IPS DF 6.9 (cell line): ENCODE measurements around the gene PSAPL1.

Source experiments
- DNase-seq: peaks from one replicate; pipeline ENCODE4 v3.0.0-alpha.2; 2013; ENCODE audit warnings: low read depth, low spot score
- H3K27ac ChIP-seq: one replicate; pipeline ENCODE4 v1.5.1; 2013; ENCODE audit warnings: low read length, control low read depth
- H3K27me3 ChIP-seq: 2 replicates; pipeline ENCODE4 v1.6.1; 2013; ENCODE audit warnings: mild to moderate bottlenecking, low read length; ENCODE audit not compliant: control insufficient read depth, insufficient read depth
- H3K36me3 ChIP-seq: 2 replicates; pipeline ENCODE4 v1.6.1; 2013; ENCODE audit warnings: low read length; ENCODE audit not compliant: control insufficient read depth, insufficient read depth
- H3K4me1 ChIP-seq: 2 replicates; pipeline ENCODE4 v1.6.1; 2013; ENCODE audit warnings: low read length; ENCODE audit not compliant: control insufficient read depth, insufficient read depth
- H3K4me3 ChIP-seq: 2 replicates; pipeline ENCODE4 v1.5.1; 2013; ENCODE audit warnings: mild to moderate bottlenecking, low read length
- H3K9me3 ChIP-seq: 2 replicates; pipeline ENCODE4 v1.6.1; 2013; ENCODE audit warnings: low read length, inconsistent platforms; ENCODE audit not compliant: control insufficient read depth, insufficient read depth
- WGBS: extraction: QIAGEN DNeasy Blood & Tissue Kit; methylation state at CpG from one replicate; pipeline ENCODE4 v1.1.7; 2013; ENCODE audit warnings: mixed read lengths, missing lambda C conversion rate; ENCODE audit not compliant: insufficient read length, insufficient coverage; 5-methylcytosine and 5-hydroxymethylcytosine counted together

Gene PSAPL1

DNA sequence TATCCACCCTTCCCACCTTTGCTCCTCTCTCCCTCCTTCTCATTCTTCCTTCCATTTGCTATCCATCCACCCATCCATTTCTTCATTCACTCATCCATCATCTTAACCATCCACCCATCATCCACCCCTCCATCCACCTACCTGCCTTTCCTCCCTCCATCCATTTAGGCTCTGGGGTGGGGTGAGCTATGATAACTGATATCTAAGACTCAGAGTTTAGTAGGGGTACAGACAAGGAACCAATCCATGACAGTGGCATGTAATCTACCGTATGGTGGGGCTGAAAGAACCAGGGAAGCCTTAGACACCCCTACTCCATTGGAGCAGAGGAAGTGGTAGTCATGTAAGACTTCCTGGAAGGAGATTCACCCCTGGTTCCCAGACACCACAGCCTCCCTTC lies 23.2 kb downstream of the PSAPL1 start:
- Histone ChIP-seq H3K4me1 (0 out of 2 replicates have a peak, but pooled peaks cover 2% of the 10 kb centered on the region), H3K27me3 (peaks cover 24% of the 10 kb centered on the region), H3K4me3 (no peak overlapping the region), H3K9me3 (no peaks in the 10 kb centered on the region), H3K27ac (no peak overlapping the region), H3K36me3 (no peaks in the 10 kb centered on the region)
- DNase-seq, result no peak
- no CpG with 5 or more reads among the region's 1 CpG for WGBS

DNA sequence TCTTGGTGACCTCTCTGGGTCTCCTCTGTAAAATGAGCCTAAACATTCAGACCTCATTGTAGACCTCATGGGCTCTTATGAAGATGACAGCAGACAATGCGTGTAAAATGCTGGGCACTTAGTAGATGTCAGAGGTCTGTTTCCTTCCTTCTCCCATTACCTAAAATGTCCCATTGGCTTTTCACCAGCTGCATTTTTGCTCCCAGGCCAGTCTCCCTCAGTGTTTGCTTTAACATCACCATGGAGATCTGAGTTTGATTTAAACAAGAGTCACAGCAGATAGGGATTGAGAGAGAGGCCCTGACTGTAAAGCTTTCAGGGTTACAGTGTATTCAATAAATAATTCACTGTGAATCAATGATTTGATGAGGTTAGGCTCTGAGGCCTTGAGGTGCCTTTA lies 24.3 kb downstream of the PSAPL1 start:
- WGBS, result no CpG with 5 or more reads among the region's 1 CpG
- Histone ChIP-seq H3K4me3 (no peak overlapping the region), H3K27me3 (peaks cover 19% of the 10 kb centered on the region), H3K36me3 (no peaks in the 10 kb centered on the region), H3K9me3 (no peaks in the 10 kb centered on the region), H3K27ac (no peak overlapping the region), H3K4me1 (0 out of 2 replicates have a peak, but pooled peaks cover 2% of the 10 kb centered on the region)
- no peak for DNase-seq

- Histone ChIP-seq H3K9me3 (no peaks in the 10 kb centered on the region), H3K27me3 (peaks cover 9% of the 10 kb centered on the region), H3K27ac (no peak overlapping the region), H3K36me3 (no peaks in the 10 kb centered on the region), H3K4me3 (no peak overlapping the region), H3K4me1 (no peaks in the 10 kb centered on the region)
- no CpG with 5 or more reads among the region's 4 CpGs for WGBS
- no peak for DNase-seq
Measured at GRCh38 chr4:7408166-7408565, 26.6 kb downstream of the PSAPL1 start.

- H3K4me3 ChIP-seq, result no peak overlapping the region
- no peak overlapping the region for H3K27ac ChIP-seq
- no peaks in the 10 kb centered on the region for H3K27me3 ChIP-seq
- DNase-seq, result no peak
- no CpG with 5 or more reads among the region's 3 CpGs for WGBS
- H3K36me3 ChIP-seq, result no peaks in the 10 kb centered on the region
- H3K4me1 ChIP-seq, result no peaks in the 10 kb centered on the region
- no peaks in the 10 kb centered on the region for H3K9me3 ChIP-seq
Measured at GRCh38 chr4:7403001-7403400, 31.7 kb downstream of the PSAPL1 start.

GRCh38 chr4:7402526-7402925 lies 32.2 kb downstream of the PSAPL1 start:
- Histone ChIP-seq H3K4me1 (no peaks in the 10 kb centered on the region), H3K27me3 (no peaks in the 10 kb centered on the region), H3K9me3 (no peaks in the 10 kb centered on the region), H3K4me3 (no peak overlapping the region), H3K36me3 (no peaks in the 10 kb centered on the region), H3K27ac (no peak overlapping the region)
- no peak for DNase-seq
- no CpG with 5 or more reads among the region's 4 CpGs for WGBS

- no peak overlapping the region for H3K4me3 ChIP-seq
- no peaks in the 10 kb centered on the region for H3K4me1 ChIP-seq
- no peak overlapping the region for H3K27ac ChIP-seq
- DNase-seq, result no peak
- H3K36me3 ChIP-seq, result no peaks in the 10 kb centered on the region
- no peaks in the 10 kb centered on the region for H3K9me3 ChIP-seq
- no peaks in the 10 kb centered on the region for H3K27me3 ChIP-seq
- no CpG with 5 or more reads among the region's 2 CpGs for WGBS
Measured at GRCh38 chr4:7400671-7401298, 33.9 kb downstream of the PSAPL1 start.

GRCh38 chr4:7399440-7400234 lies 35.1 kb downstream of the PSAPL1 start:
- WGBS, result no CpG with 5 or more reads among the region's 16 CpGs
- H3K27me3 ChIP-seq, result no peaks in the 10 kb centered on the region
- no peaks in the 10 kb centered on the region for H3K4me1 ChIP-seq
- DNase-seq, result no peak
- H3K27ac ChIP-seq, result no peak overlapping the region
- H3K4me3 ChIP-seq, result no peak overlapping the region
- no peaks in the 10 kb centered on the region for H3K9me3 ChIP-seq
- H3K36me3 ChIP-seq, result no peaks in the 10 kb centered on the region

DNA sequence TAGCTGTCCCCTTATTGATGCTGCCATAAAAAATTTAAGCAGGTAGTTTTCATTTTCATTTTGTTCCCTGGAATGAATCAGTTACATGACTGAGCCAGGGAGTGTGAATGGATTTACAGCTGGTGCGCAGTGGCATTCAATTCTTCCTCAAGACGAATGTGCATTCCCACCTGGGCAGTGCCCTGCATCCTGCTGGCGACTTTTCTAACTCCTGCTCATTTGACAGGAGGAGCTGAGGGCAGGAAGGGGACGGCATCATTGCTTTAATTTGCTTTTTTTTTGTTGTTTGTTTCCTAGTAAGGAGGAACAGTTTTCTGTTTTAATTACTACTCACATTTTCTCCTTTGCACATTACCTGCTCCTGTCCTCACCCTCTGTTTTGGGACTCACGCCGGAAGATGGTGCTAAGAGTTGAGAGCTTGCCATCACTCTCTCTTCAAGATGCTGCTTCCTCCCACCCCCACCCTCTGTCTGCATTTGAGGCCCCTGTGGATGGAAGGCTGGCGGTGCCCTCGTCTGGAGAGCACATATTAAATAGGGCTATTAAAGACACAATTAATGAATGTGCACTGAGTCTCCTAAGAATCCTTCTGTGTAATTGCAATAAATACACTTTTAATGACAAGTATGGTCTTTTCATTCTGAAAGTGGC lies 35.8 kb downstream of the PSAPL1 start:
- DNase-seq, result no peak
- no peaks in the 10 kb centered on the region for H3K27me3 ChIP-seq
- no CpG with 5 or more reads among the region's 8 CpGs for WGBS

DNA sequence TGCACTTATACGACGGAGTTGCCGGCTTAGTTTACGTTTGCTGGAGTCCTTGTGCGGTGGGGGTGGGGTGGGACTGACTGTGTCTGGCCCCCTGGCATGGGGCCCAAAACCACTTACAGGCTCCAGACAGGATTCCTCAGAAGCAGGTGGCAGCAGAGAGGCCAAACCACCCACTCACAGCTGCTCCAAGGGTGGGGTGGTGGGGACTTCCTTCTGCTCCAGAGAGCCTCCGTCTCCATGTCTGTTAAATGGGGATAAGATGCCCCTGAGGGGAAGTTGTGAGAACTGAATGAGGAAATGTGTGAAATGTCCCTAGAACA lies 36.7 kb downstream of the PSAPL1 start:
- no peaks in the 10 kb centered on the region for H3K36me3 ChIP-seq
- DNase-seq, result no peak
- H3K4me1 ChIP-seq, result no peaks in the 10 kb centered on the region
- no peak overlapping the region for H3K4me3 ChIP-seq
- H3K9me3 ChIP-seq, result no peaks in the 10 kb centered on the region
- H3K27me3 ChIP-seq, result no peaks in the 10 kb centered on the region
- no CpG with 5 or more reads among the region's 6 CpGs for WGBS
- H3K27ac ChIP-seq, result no peak overlapping the region

More for the DNA sequence above, 35.8 kb downstream of the PSAPL1 start:
- Histone ChIP-seq H3K4me3 (no peak overlapping the region), H3K27ac (no peak overlapping the region), H3K9me3 (no peaks in the 10 kb centered on the region), H3K4me1 (no peaks in the 10 kb centered on the region), H3K36me3 (no peaks in the 10 kb centered on the region)

GRCh38 chr4:7397206-7398103 lies 37.3 kb downstream of the PSAPL1 start:
- no peaks in the 10 kb centered on the region for H3K36me3 ChIP-seq
- no peaks in the 10 kb centered on the region for H3K9me3 ChIP-seq
- no peaks in the 10 kb centered on the region for H3K4me1 ChIP-seq
- WGBS, result no CpG with 5 or more reads among the region's 24 CpGs
- H3K4me3 ChIP-seq, result no peak overlapping the region
- H3K27ac ChIP-seq, result no peak overlapping the region
- DNase-seq, result no peak
- H3K27me3 ChIP-seq, result no peaks in the 10 kb centered on the region
